ENCODE data around the gene LCE2B.

GRCh38 chr1:152683846-152684245, 2.1 kb upstream of the LCE2B start:
- TF ChIP-seq CTCF (IDR thresholded peaks at IDR 0.05): no peak
- no peak for TF ChIP-seq POLR2A (IDR thresholded peaks at IDR 0.05)
- no peak for TF ChIP-seq POLR2AphosphoS5 (IDR thresholded peaks at IDR 0.05)
